ENCODE results near the gene RAE1.

RAE1 gene

DNA sequence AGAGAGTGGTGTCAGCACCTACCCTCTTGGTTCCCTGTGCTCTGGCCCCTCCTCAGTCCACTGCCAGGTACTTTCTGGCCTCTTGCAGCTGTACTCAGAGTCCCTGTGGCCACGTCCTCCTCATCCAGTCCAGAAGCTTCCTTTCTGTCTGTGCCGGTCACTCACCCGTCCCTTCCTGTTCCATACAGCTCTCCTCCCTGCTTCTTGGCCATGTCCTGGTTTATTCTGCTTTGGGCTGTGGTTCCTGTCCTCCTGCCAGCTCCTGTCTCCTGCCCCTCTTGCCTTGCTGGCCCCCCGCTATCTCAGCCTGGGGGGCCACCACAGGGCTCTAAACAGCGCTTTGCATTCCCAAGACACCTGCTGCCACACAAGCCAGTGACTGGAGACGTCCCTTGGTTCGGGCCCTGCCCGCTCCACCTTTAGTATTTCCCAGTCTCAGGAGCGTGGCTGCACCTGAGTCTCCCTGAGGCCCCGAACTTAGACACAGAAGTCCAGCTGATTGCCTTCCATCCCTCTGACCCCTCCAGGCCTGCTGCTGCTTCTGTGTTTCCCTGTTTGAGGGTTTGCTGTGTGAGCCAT lies 24.7 kb downstream of the RAE1 start:
- Histone ChIP-seq H3K4me1 (ENCODE audit: control insufficient read depth, insufficient read depth, low read length) (no peaks in the 10 kb centered on the region), H3K36me3 (ENCODE audit: control insufficient read depth, insufficient read depth, low read length) (peaks cover 52% of the 10 kb centered on the region), H3K27me3 (ENCODE audit: control insufficient read depth, insufficient read depth, low read length) (no peaks in the 10 kb centered on the region), H3K9ac (ENCODE audit: low read depth, low read length) (no peak overlapping the region), H3K4me3 (ENCODE audit: low read depth, low read length) (no peak overlapping the region), H3K9me3 (ENCODE audit: control insufficient read depth, insufficient read depth, low read length) (no peaks in the 10 kb centered on the region)

DNA sequence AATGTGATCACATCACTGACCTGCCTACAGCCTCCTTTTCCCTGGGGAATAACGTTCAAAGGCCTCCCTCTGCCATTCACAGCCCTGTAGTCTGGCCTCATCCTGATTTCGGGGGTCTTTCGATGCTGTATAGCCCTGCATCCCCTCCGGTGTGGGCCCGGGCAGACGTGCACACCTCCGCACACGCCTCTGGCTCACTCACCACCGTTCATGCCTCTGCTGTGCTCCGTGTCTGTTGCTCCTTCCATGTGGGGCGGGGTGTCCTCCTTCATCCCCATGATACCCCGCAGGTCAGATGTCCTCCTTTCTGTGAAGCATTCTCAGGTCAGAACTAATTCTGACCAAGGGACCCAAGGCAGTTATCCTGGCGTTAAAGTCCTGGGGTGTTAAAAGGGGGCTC lies 26.3 kb downstream of the RAE1 start:
- no peak overlapping the region for H3K4me3 ChIP-seq (ENCODE audit: low read depth, low read length)
- no peaks in the 10 kb centered on the region for H3K9me3 ChIP-seq (ENCODE audit: control insufficient read depth, insufficient read depth, low read length)
- H3K4me1 ChIP-seq (ENCODE audit: control insufficient read depth, insufficient read depth, low read length): no peaks in the 10 kb centered on the region
- peaks cover 37% of the 10 kb centered on the region for H3K36me3 ChIP-seq (ENCODE audit: control insufficient read depth, insufficient read depth, low read length)
- H3K27me3 ChIP-seq (ENCODE audit: control insufficient read depth, insufficient read depth, low read length): no peaks in the 10 kb centered on the region
- H3K9ac ChIP-seq (ENCODE audit: low read depth, low read length): no peak overlapping the region

- Histone ChIP-seq H3K36me3 (ENCODE audit: control insufficient read depth, insufficient read depth, low read length) (peaks cover 30% of the 10 kb centered on the region), H3K9ac (ENCODE audit: low read depth, low read length) (no peak overlapping the region), H3K27me3 (ENCODE audit: control insufficient read depth, insufficient read depth, low read length) (no peaks in the 10 kb centered on the region), H3K4me1 (ENCODE audit: control insufficient read depth, insufficient read depth, low read length) (no peaks in the 10 kb centered on the region), H3K4me3 (ENCODE audit: low read depth, low read length) (no peak overlapping the region), H3K9me3 (ENCODE audit: control insufficient read depth, insufficient read depth, low read length) (no peaks in the 10 kb centered on the region)
These were observed 27.1 kb downstream of the RAE1 start for GRCh38 chr20:57378107-57378506.

- Histone ChIP-seq H3K9ac (ENCODE audit: low read depth, low read length) (no peak overlapping the region), H3K4me1 (ENCODE audit: control insufficient read depth, insufficient read depth, low read length) (no peaks in the 10 kb centered on the region), H3K9me3 (ENCODE audit: control insufficient read depth, insufficient read depth, low read length) (no peaks in the 10 kb centered on the region), H3K4me3 (ENCODE audit: low read depth, low read length) (no peak overlapping the region), H3K36me3 (ENCODE audit: control insufficient read depth, insufficient read depth, low read length) (peaks cover 23% of the 10 kb centered on the region), H3K27me3 (ENCODE audit: control insufficient read depth, insufficient read depth, low read length) (no peaks in the 10 kb centered on the region)
These were observed 27.7 kb downstream of the RAE1 start for GRCh38 chr20:57378646-57379262.

- H3K4me1 ChIP-seq (ENCODE audit: control insufficient read depth, insufficient read depth, low read length): no peaks in the 10 kb centered on the region
- H3K27me3 ChIP-seq (ENCODE audit: control insufficient read depth, insufficient read depth, low read length): no peaks in the 10 kb centered on the region
- H3K9me3 ChIP-seq (ENCODE audit: control insufficient read depth, insufficient read depth, low read length): no peaks in the 10 kb centered on the region
- H3K36me3 ChIP-seq (ENCODE audit: control insufficient read depth, insufficient read depth, low read length): peaks cover 20% of the 10 kb centered on the region
- no peak overlapping the region for H3K9ac ChIP-seq (ENCODE audit: low read depth, low read length)
- H3K4me3 ChIP-seq (ENCODE audit: low read depth, low read length): no peak overlapping the region
These were observed 28.2 kb downstream of the RAE1 start for GRCh38 chr20:57379263-57379647.

- no peak overlapping the region for H3K4me3 ChIP-seq (ENCODE audit: low read depth, low read length)
- no peaks in the 10 kb centered on the region for H3K9me3 ChIP-seq (ENCODE audit: control insufficient read depth, insufficient read depth, low read length)
- H3K36me3 ChIP-seq (ENCODE audit: control insufficient read depth, insufficient read depth, low read length): peaks cover 17% of the 10 kb centered on the region
- H3K4me1 ChIP-seq (ENCODE audit: control insufficient read depth, insufficient read depth, low read length): no peaks in the 10 kb centered on the region
- H3K27me3 ChIP-seq (ENCODE audit: control insufficient read depth, insufficient read depth, low read length): no peaks in the 10 kb centered on the region
- H3K9ac ChIP-seq (ENCODE audit: low read depth, low read length): no peak overlapping the region
These were observed 29.2 kb downstream of the RAE1 start for GRCh38 chr20:57380081-57380750.

DNA sequence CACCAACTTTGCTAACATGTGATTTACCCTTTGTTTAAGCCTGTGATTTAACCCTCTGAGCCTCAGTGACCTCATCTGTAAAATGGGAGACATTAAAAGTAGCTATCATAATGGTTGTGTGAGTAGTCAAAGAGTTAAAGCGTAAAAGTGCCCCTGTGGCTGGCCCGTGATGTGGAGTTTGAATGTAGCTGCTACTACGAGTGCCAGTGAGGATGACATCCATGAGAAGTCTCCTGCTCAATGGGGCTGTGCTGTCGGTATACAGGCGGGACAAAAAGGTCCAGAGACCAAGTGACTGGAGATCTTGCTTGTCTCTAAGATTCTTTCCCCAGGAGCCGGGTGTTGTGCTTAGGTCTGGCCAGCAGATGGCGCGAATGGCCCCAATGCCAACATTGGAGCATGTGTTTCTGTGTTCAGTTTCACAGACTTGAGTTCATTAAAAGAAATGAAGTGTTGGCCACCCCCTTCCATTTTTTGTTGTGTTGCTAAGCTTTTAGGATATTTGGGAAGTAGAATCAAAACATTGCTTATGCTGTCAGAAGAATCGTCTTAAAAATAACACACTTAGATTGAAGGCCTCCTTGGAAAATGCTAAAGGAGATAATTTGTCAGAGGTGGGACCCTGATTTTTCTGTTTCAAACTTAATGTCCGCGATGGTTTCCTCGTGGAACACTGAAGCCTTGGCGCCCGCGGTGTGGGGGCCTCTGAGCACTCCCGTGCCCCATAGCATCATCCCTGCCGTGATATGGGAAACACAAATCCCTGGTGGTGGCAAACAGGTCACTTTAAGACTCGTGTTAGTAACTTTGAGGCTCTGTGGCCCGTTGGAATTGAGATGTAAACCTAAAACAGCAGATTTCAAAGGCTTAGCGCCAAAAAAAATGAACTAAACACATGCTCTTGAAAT lies 30.8 kb downstream of the RAE1 start:
- no peak overlapping the region for H3K9ac ChIP-seq (ENCODE audit: low read depth, low read length)
- H3K4me3 ChIP-seq (ENCODE audit: low read depth, low read length): no peak overlapping the region
- H3K4me1 ChIP-seq (ENCODE audit: control insufficient read depth, insufficient read depth, low read length): no peaks in the 10 kb centered on the region
- peaks cover 4% of the 10 kb centered on the region for H3K36me3 ChIP-seq (ENCODE audit: control insufficient read depth, insufficient read depth, low read length)
- H3K27me3 ChIP-seq (ENCODE audit: control insufficient read depth, insufficient read depth, low read length): no peaks in the 10 kb centered on the region
- H3K9me3 ChIP-seq (ENCODE audit: control insufficient read depth, insufficient read depth, low read length): no peaks in the 10 kb centered on the region

DNA sequence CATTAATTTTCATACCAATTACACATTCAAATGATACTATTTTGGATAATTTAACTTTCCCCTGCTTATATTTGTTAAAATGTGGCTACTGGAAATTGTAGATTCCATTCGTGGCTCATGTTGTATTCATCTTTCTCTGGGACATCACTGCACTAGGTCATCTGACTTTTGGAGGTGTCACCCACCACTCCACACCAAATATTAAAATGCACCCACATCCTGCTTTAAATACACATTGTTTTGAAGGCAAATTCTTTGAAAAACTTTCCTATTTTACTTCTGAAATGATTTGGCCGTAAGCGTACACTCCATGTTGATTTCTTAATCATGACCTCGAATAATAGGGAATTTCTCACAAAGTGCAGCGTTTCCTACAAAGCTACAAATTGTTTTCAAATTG lies 31.5 kb downstream of the RAE1 start:
- Histone ChIP-seq H3K36me3 (ENCODE audit: control insufficient read depth, insufficient read depth, low read length) (peaks cover under 1% of the 10 kb centered on the region), H3K4me3 (ENCODE audit: low read depth, low read length) (no peak overlapping the region), H3K4me1 (ENCODE audit: control insufficient read depth, insufficient read depth, low read length) (no peaks in the 10 kb centered on the region), H3K9me3 (ENCODE audit: control insufficient read depth, insufficient read depth, low read length) (no peaks in the 10 kb centered on the region), H3K27me3 (ENCODE audit: control insufficient read depth, insufficient read depth, low read length) (no peaks in the 10 kb centered on the region), H3K9ac (ENCODE audit: low read depth, low read length) (no peak overlapping the region)

GRCh38 chr20:57383447-57384347 lies 32.6 kb downstream of the RAE1 start:
- H3K4me1 ChIP-seq (ENCODE audit: control insufficient read depth, insufficient read depth, low read length): no peaks in the 10 kb centered on the region
- no peaks in the 10 kb centered on the region for H3K36me3 ChIP-seq (ENCODE audit: control insufficient read depth, insufficient read depth, low read length)
- H3K9ac ChIP-seq (ENCODE audit: low read depth, low read length): no peak overlapping the region
- no peaks in the 10 kb centered on the region for H3K27me3 ChIP-seq (ENCODE audit: control insufficient read depth, insufficient read depth, low read length)
- H3K4me3 ChIP-seq (ENCODE audit: low read depth, low read length): no peak overlapping the region
- H3K9me3 ChIP-seq (ENCODE audit: control insufficient read depth, insufficient read depth, low read length): no peaks in the 10 kb centered on the region

DNA sequence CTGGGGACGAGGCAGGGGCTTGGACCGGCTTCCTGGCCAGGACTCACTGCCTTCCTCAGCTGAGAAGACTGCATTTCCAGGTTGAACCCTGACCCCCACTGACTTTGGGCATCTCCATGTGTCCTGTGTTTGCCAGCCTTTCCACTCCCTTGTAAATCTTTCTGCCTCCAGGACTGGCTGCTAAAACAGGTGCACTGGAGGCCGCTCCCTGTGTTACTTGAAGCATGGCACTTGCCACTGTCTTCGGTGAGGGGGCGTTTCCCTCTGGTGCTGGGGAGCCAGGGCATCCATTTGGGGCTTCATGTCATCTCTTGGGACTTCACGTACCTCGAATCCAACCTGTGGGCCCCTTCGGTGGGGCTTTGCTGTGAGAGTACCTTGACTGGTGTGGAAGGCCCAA lies 33.4 kb downstream of the RAE1 start:
- Histone ChIP-seq H3K4me3 (ENCODE audit: low read depth, low read length) (no peak overlapping the region), H3K9ac (ENCODE audit: low read depth, low read length) (no peak overlapping the region), H3K4me1 (ENCODE audit: control insufficient read depth, insufficient read depth, low read length) (no peaks in the 10 kb centered on the region), H3K27me3 (ENCODE audit: control insufficient read depth, insufficient read depth, low read length) (no peaks in the 10 kb centered on the region), H3K9me3 (ENCODE audit: control insufficient read depth, insufficient read depth, low read length) (no peaks in the 10 kb centered on the region), H3K36me3 (ENCODE audit: control insufficient read depth, insufficient read depth, low read length) (no peaks in the 10 kb centered on the region)

Measured in iPS-15b (cell line).